ES-I3 (cell line): ENCODE data around the gene FIG4.
"Not testable (repeated sequence)": the region's sequence is repeated elsewhere in the genome, so short reads cannot be mapped to it uniquely, and the experiment has no call there.

Source experiments
- H3K36me3 ChIP-seq: 2 replicates; pipeline ENCODE4 v1.6.1; 2013; ENCODE audit warnings: mild to moderate bottlenecking, low read length, control low read depth, moderate library complexity; ENCODE audit not compliant: insufficient read depth
- H3K4me1 ChIP-seq: 2 replicates; pipeline ENCODE4 v1.6.1; 2013; ENCODE audit warnings: mild to moderate bottlenecking, control low read depth, low read length; ENCODE audit not compliant: insufficient read depth
- H3K9ac ChIP-seq: 2 replicates; pipeline ENCODE4 v1.6.1; 2013; ENCODE audit warnings: low read depth, mild to moderate bottlenecking, low read length, moderate library complexity
- H3K9me3 ChIP-seq: 2 replicates; pipeline ENCODE4 v1.6.1; 2013; ENCODE audit warnings: mild to moderate bottlenecking, low read length, moderate library complexity; ENCODE audit not compliant: control insufficient read depth, insufficient read depth

Gene FIG4

DNA sequence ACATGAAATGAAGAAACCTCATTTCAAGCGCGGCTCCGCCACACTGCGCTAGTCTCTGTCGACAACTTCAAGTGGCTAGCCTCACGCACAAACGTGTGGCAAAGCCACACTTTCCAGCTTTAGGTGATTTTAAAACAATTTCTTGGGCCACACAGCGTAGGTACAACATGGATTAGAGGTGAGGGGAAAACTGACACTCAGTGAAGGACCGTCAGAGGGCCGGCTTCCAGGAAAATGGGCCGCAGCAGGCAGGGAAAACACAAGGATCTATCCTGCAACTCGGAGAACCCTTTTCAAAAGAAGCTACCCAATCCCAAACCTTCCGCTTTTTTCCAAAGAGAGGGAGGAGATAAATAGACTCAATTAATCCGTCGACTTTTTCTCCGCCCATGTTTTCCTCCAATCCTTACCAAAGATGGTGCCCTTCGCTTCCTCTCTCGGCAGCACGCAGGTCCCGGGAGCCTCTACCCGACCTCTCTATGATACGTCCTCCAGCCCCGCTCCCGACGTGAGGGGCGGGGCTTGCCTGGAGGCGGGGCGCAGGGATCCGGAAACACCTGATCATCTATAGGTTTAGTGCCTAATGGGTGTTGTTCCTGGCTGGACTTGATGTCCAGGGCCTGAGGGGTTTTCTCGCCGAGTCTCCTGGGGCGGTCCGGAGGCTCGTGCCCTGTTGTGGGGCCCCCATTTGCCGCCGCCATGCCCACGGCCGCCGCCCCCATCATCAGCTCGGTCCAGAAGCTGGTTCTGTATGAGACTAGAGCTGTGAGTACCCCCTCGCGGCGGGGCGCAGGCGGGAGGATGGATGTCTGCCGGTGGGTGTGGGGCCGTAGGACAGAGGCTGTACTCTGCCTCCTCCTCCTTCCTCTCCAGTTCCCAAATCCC lies at the start of gene FIG4, which contains the start of gene AK9:
Gene FIG4 (plus strand): TSS at position 560 of the 885 bp plus-strand sequence. CDS start 140 bp downstream, at position 700.
Gene AK9 (minus strand): TSS at position 466 of the 885 bp plus-strand sequence. CDS start 15,457 bp downstream, outside the sequence.
- Histone ChIP-seq H3K9ac (peak within 1 kb of the TSS; percentile 79), H3K9me3 (no peaks in the 10 kb centered on the region), H3K36me3 (no peaks in the 10 kb centered on the region), H3K4me1 (no peaks in the 10 kb centered on the region)

GRCh38 chr6:109644131-109644530 lies 47.0 kb upstream of the FIG4 start:
- Histone ChIP-seq H3K9ac (no peak overlapping the region), H3K4me1 (no peaks in the 10 kb centered on the region), H3K9me3 (no peaks in the 10 kb centered on the region; the same call in 1 of the 2 replicates), H3K36me3 (no peaks in the 10 kb centered on the region)

GRCh38 chr6:109653264-109653663 lies 37.8 kb upstream of the FIG4 start:
- H3K36me3 ChIP-seq = no peaks in the 10 kb centered on the region
- H3K4me1 ChIP-seq = no peaks in the 10 kb centered on the region
- H3K9me3 ChIP-seq = no peaks in the 10 kb centered on the region
- no peak overlapping the region for H3K9ac ChIP-seq

- H3K36me3 ChIP-seq = no peaks in the 10 kb centered on the region
These were observed 35.3 kb upstream of the FIG4 start for GRCh38 chr6:109655761-109656262.

DNA sequence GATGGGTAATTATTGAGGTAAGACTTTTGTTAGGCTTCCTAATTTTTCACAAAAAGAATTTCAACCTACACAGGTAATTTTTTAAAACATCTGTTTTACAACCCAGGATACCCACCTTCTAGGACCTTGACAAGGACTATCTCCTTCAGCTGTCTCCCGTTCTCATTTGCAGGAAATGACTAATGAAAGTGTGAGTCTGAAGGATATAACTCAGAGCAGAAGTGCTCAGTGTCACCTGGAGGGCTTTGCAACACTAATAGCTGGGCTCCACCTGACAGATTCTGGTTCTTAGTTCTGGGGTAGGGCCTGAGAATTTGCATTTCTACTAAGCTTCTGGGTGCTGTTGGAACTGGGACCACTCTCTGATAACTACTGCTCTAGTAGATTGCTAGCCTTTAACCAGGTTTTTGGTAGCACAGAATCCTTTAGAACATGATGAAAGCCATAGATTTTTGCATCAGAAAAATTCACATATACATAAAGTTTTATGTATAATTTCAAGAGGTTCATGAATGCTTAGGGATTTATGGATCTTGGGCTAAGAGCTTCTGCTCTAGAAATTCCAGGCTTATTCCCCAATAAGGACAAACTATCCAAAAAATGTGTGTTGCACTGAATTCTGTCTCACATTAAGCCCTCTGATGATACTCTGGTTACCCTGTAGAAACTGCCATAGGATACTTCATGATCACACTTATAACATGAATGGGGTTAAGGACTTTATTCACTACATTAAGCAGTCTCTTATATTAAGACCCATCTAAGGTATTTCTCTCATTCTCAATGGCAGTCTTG lies 30.4 kb upstream of the FIG4 start:
- no peak overlapping the region for H3K9ac ChIP-seq
- H3K4me1 ChIP-seq = no peaks in the 10 kb centered on the region
- H3K36me3 ChIP-seq = no peaks in the 10 kb centered on the region
- no peaks in the 10 kb centered on the region for H3K9me3 ChIP-seq

More at GRCh38 chr6:109655761-109656262, 35.3 kb upstream of the FIG4 start:
- Histone ChIP-seq H3K9ac (no peak overlapping the region), H3K4me1 (no peaks in the 10 kb centered on the region), H3K9me3 (no peaks in the 10 kb centered on the region)

DNA sequence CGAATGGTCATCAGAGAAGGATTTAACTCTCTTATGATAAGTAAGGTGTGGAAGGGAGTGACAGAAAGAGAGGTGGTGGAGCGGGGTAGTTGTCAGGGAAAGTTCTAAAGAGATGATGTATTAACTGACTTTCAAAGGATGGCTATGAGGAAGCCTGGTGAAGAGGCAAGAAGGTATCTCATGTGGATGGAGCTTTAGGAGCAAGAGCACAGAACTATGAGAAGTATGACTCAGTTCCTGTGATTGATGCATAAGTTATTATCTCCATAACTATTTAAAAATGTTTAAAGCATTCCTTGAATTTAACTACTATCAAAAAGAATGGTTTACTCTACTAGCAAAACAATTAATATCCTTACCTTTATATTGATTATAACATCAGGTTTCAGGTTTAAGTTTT lies 28.9 kb upstream of the FIG4 start:
- Histone ChIP-seq H3K4me1 (no peaks in the 10 kb centered on the region), H3K36me3 (no peaks in the 10 kb centered on the region), H3K9ac (no peak overlapping the region), H3K9me3 (no peaks in the 10 kb centered on the region)

GRCh38 chr6:109669811-109670210 lies 21.3 kb upstream of the FIG4 start:
- Histone ChIP-seq H3K36me3 (no peaks in the 10 kb centered on the region), H3K9me3 (no peaks in the 10 kb centered on the region), H3K4me1 (peaks cover 6% of the 10 kb centered on the region; the same call in 1 of the 2 replicates), H3K9ac (no peak overlapping the region)

DNA sequence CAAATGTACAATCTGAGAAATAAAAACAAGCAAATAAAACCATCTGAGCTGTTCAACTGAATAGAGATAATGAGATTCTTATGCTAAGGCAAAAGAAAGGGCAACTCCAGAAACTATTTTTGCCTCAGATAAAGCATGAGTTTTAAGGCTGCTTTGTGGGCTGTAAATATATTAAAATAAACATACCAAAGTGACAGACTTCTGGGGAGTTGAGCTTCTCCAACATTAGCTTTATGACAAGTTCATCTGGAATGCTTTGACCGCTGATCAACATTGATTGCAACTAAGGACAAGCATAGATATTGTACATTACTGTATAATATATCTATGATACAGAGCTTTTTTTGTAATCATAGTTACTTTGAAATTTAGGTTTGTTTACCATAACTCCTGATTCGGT lies 19.4 kb upstream of the FIG4 start:
- Histone ChIP-seq H3K9ac (no peak overlapping the region), H3K9me3 (no peaks in the 10 kb centered on the region), H3K36me3 (no peaks in the 10 kb centered on the region), H3K4me1 (peaks cover 6% of the 10 kb centered on the region; the same call in 1 of the 2 replicates)

DNA sequence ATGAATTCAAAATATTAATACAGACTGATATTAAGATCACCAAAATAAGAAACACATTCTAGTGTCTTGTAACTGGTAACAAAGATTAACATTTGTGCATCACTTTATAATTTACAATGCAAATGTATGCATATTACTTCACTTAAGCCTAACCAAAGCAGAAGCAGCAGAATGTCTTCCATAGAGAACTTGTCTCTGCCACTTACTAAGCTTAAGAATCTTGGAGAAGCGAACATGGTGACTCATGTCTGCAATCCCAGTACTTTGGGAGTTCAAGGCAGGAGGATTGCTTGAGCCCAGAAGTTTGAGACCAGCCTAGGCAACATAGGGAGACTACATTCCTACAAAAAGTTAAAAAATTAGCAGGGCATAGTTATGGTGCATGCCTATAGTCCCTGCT lies 18.9 kb upstream of the FIG4 start:
- Histone ChIP-seq H3K4me1 (peaks cover 6% of the 10 kb centered on the region; the same call in 1 of the 2 replicates), H3K9ac (no peak overlapping the region), H3K9me3 (no peaks in the 10 kb centered on the region), H3K36me3 (no peaks in the 10 kb centered on the region)

DNA sequence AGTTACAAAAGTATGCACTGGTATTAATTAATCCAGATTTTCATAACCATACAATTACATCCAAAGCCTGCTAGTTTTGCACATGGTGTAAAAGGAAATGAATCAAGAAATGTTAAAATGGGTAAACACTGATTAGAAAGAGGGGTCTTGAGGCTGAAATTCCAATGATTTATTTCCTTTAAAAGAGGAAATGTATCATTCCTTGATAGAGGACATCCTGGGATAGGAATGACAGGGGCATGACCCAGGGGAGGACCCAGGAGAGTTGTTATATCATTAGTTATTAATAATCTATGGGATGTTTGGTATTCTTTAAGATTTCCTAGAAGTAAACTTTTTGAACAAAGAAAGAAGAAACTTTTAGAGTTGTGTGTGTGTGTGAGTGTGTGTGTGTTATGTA lies 18.3 kb upstream of the FIG4 start:
- H3K9me3 ChIP-seq = no peaks in the 10 kb centered on the region
- H3K4me1 ChIP-seq = peaks cover 6% of the 10 kb centered on the region; the same call in 1 of the 2 replicates

DNA sequence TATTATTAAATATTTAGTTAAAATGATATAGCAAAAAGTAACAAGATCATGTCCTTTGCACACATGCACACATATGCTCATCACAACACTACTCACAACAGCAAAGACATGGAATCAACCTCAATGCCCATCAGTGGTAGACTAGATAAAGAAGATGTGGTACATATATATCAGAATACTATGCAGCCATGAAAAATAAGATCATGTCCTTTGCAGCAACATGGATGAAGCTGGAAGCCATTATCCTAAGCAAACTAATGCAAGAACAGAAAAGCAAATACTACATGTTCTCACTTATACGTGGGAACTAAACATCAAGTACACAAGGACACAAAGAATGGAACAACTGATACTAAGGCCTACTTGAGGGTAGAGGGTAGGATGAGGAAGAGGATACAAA lies 14.4 kb upstream of the FIG4 start:
- H3K4me1 ChIP-seq = peaks cover 6% of the 10 kb centered on the region; the same call in 1 of the 2 replicates
- H3K36me3 ChIP-seq = no peaks in the 10 kb centered on the region
- H3K9me3 ChIP-seq = no peaks in the 10 kb centered on the region
- H3K9ac ChIP-seq = no peak overlapping the region

More for the DNA sequence above, 18.3 kb upstream of the FIG4 start:
- Histone ChIP-seq H3K36me3 (no peaks in the 10 kb centered on the region), H3K9ac (no peak overlapping the region)

GRCh38 chr6:109678240-109678639 lies 12.9 kb upstream of the FIG4 start:
- Histone ChIP-seq H3K9ac (peak overlapping the region; percentile 67; the same call in 1 of the 2 replicates), H3K9me3 (no peaks in the 10 kb centered on the region), H3K36me3 (no peaks in the 10 kb centered on the region), H3K4me1 (no peaks in the 10 kb centered on the region)

DNA sequence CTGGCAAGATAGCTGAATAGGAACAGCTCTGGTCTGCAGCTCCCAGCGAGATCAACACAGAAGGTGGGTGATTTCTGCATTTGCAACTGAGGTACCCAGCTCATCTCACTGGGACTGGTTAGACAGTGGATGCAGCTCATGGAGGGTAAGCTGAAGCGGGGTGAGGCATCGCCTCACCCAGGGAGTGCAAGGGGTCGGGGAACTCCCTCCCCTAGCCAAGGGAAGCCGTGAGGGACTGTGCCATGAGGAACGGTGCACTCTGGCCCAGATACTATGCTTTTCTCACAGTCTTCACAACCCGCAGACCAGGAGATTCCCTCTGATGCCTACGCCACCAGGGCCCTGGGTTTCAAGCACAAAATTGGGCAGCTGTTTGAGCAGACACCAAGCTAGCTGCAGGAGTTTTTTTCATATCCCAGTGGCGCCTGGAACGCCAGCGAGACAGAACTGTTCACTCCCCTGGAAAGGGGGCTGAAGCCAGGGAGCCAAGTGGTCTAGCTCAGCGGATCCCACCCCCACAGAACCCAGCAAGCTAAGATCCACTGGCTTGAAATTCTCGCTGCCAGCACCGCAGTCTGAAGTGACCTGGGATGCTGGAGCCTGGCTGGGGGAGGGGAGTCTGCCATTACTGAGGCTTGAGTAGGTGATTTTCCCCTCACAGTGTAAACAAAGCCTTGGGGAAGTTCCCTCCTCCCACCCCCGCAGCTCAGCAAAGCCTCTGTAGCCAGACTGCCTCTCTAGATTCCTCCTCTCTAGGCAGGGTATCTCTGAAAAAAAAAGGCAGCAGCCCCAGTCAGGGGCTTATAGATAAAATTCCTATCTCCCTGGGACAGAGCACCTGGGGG lies 12.2 kb upstream of the FIG4 start:
- not testable (repeated sequence) for H3K9me3 ChIP-seq, H3K36me3 ChIP-seq, H3K4me1 ChIP-seq
- peak overlapping the region; percentile 67 for H3K9ac ChIP-seq
